K562 (cell line): ENCODE results near the gene SCFD1. TPM values are rescaled to one million over a fixed set of nuclear protein-coding genes. Genes with fewer than 3 reads are reported as not detected.

Experiments
- ELF1 ChIP-seq: fragments of 200-800 bp; sonication (Bioruptor generic); IDR thresholded peaks from 2 replicates; pipeline ENCODE4 v1.6.1; 2016; ENCODE audit warnings: missing genetic modification characterization, missing compliant biosample characterization
- GABPB1 ChIP-seq: sonication (generic); formaldehyde crosslinking; IDR thresholded peaks from 2 replicates; pipeline ENCODE4 v1.8.0; 2022; ENCODE audit warnings: mild to moderate bottlenecking, missing genetic modification reagents
- HNRNPLL ChIP-seq: fragments of 200-400 bp; formaldehyde crosslinking; IDR thresholded peaks from 2 replicates; pipeline ENCODE4 v1.6.1; 2017; ENCODE audit warnings: low read length, low read depth, mild to moderate bottlenecking; ENCODE audit not compliant: poor library complexity, severe bottlenecking
- KAT7 ChIP-seq: sonication (generic); formaldehyde crosslinking; IDR thresholded peaks from 2 replicates; pipeline ENCODE4 v1.8.0; 2022; ENCODE audit warnings: missing genetic modification reagents, mild to moderate bottlenecking, borderline replicate concordance
- KDM5B ChIP-seq: fragments of 200-600 bp; sonication (generic); IDR thresholded peaks from 2 replicates; pipeline ENCODE4 v1.6.1; 2012; ENCODE audit warnings: low read depth, mild to moderate bottlenecking, moderate library complexity, low read length, control low read depth, inconsistent platforms; ENCODE audit not compliant: insufficient replicate concordance
- MEIS2 ChIP-seq: fragments of 450-650 bp; IDR thresholded peaks from 2 replicates; pipeline ENCODE4 v1.6.1; 2014; ENCODE audit warnings: mild to moderate bottlenecking; ENCODE audit not compliant: partially characterized antibody
- MYBL2 ChIP-seq, 2 experiments: fragments of 450-650 bp in 1 of 2; sonication (generic) in 1 of 2; formaldehyde crosslinking in 1 of 2; IDR thresholded peaks; 2 replicates each; pipeline versions ENCODE4 v1.6.1 to v1.8.1; 2017 to 2022; ENCODE audit warnings: borderline replicate concordance in 1 of 2, inconsistent platforms in 1 of 2, low read depth in 1 of 2, mild to moderate bottlenecking in 1 of 2, missing genetic modification reagents in 1 of 2, moderate library complexity in 1 of 2
- NCOA2 ChIP-seq, 2 experiments: fragments of 450-650 bp; IDR thresholded peaks; 2 replicates each; pipeline ENCODE4 v1.6.1; 2018; ENCODE audit warnings: mild to moderate bottlenecking in 2 of 2, moderate library complexity in 1 of 2; ENCODE audit not compliant: partially characterized antibody in 2 of 2
- NR1H2 ChIP-seq: sonication (generic); formaldehyde crosslinking; IDR thresholded peaks from 2 replicates; pipeline ENCODE4 v1.4.0; 2020; ENCODE audit warnings: mild to moderate bottlenecking, missing genetic modification reagents
- TOE1 ChIP-seq, 2 experiments: fragments of 450-650 bp in 1 of 2; sonication (generic) in 1 of 2; formaldehyde crosslinking in 1 of 2; IDR thresholded peaks; 2 replicates each; pipeline versions ENCODE4 v1.7.1 to v1.8.0; 2016 to 2022; ENCODE audit warnings: borderline replicate concordance in 2 of 2, mild to moderate bottlenecking in 2 of 2, antibody characterized with exemption in 1 of 2, inconsistent platforms in 1 of 2, low read depth in 1 of 2, missing genetic modification reagents in 1 of 2, moderate library complexity in 1 of 2
- ZNF444 ChIP-seq: fragments of 250-450 bp; sonication (Bioruptor Pico); IDR thresholded peaks from 2 replicates; pipeline ENCODE4 v1.4.0; 2020; ENCODE audit warnings: mild to moderate bottlenecking, moderate library complexity
- ZNF561 ChIP-seq: fragments of 450-650 bp; formaldehyde crosslinking; conservative IDR thresholded peaks from 2 replicates; pipeline ENCODE4 v1.4.0; 2020; ENCODE audit warnings: mild to moderate bottlenecking, moderate library complexity
- ZNF766 ChIP-seq: fragments of 200-800 bp; sonication (Bioruptor generic); conservative IDR thresholded peaks from 2 replicates; pipeline ENCODE4 v1.6.1; 2016; ENCODE audit warnings: missing genetic modification characterization, missing compliant biosample characterization
- polyA plus RNA-seq, 8 experiments: library from polyadenylated mRNA; depleted of rRNA in 4 of 8; stranded (reverse) in 5 of 8; unstranded in 3 of 8; fragments of >200 nt; fragmentation: Nextera tagmentation in 2 of 8; fragmentation: Illumina TruSeq in 1 of 8; extraction: Ambion mirVana in 2 of 8; extraction: Trizol in 1 of 8; gene quantifications; 2 replicates each; pipeline versions ENCODE4 v1.2.1 to v1.2.3, GENCODE V29; 2011 to 2014; ENCODE audit warnings: inconsistent platforms in 1 of 8, missing spikeins in 1 of 8
- total RNA-seq, 7 experiments: library from RNA; depleted of rRNA in 6 of 7; stranded (reverse); fragments of >200 nt in 6 of 7; fragmentation: Illumina TruSeq in 2 of 7; extraction: Trizol in 2 of 7; gene quantifications; 2 replicates each; pipeline versions ENCODE4 v1.2.1 to v1.2.3, GENCODE V29; 2011 to 2021; ENCODE audit warnings: low replicate concordance in 1 of 7
- TF ChIP-seq, protein P1 (sequence below): IDR thresholded peaks from 3 replicates; pipeline ENCODE4 v1.6.1; 2011; ENCODE audit warnings: borderline replicate concordance, mild to moderate bottlenecking, moderate library complexity; ENCODE audit not compliant: insufficient read length; ENCODE audit errors: extremely low read depth
- TF ChIP-seq, protein P2 (sequence below): sonication (generic); formaldehyde crosslinking; IDR thresholded peaks from 2 replicates; pipeline ENCODE4 v1.8.0; 2022; ENCODE audit warnings: missing genetic modification reagents, mild to moderate bottlenecking, moderate library complexity, borderline replicate concordance
- TF ChIP-seq, protein P3 (sequence below): fragments of 250-450 bp; sonication (Bioruptor Pico); IDR thresholded peaks from 2 replicates; pipeline ENCODE4 v1.5.0; 2022; ENCODE audit warnings: mild to moderate bottlenecking
- TF ChIP-seq, protein P4 (sequence below): sonication (generic); formaldehyde crosslinking; IDR thresholded peaks from 2 replicates; pipeline ENCODE4 v1.5.0; 2020; ENCODE audit warnings: missing genetic modification reagents

SCFD1 gene
- total and polyA plus RNA-seq, 9 of the 15 experiments (the other 6 are each of a cell fraction or from before 2014, with no cell fraction given) = 48.9 to 112 (median 75.2) TPM

DNA sequence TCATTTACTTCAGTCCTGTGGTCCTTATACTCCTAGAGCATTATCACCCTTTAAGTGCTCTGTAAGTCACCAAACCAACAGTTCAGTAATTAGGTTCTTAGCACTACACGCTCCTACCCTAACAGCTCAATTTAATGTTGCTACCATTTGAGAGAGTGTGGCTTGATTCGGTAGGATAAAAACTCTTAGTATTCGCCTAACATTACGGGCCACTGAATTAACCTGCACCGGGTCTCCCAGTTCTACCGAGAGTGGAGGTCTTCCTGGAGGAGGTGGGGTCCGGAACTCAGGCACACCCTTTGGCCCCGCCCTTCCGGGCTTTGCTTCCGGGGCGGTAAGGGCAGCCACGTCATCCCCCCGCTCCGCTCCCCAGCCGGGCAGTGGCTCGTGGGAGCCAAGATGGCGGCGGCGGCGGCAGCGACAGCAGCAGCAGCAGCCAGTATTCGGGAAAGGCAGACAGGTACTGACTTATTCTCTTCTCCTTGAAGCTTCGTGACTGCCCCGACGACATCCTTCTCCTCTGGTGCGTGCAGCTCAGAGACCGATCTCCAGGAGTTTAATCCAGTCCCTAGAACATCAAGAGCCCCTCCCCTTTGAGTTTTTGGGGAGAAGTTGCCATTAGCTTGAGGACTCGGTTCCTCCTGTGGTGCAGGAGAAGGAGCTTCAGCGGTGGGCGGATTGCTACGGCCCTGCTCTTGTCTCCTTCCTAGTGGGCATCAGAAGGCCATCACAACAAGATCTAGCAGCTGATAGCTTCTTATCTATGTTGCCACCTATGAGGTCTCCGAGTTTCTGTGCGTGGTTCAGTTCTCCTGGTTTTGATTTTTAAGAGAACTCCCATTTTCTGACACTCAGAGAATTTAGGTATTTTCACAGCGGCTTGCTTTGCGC lies at the start of gene SCFD1 (continued):
- peak; percentile 45; the same call in 1 of the 2 replicates for TF ChIP-seq TOE1 (IDR thresholded peaks at IDR 0.05; ENCODE audit: borderline replicate concordance)
- no peak for TF ChIP-seq TOE1 (CRISPR knock-in tag; IDR thresholded peaks at IDR 0.05; ENCODE audit: borderline replicate concordance, low read depth)
- no peak for TF ChIP-seq MYBL2 (IDR thresholded peaks at IDR 0.05; ENCODE audit: low read depth)
- no peak for TF ChIP-seq MYBL2 (CRISPR knock-in tag; IDR thresholded peaks at IDR 0.05; ENCODE audit: borderline replicate concordance)
- peak; percentile 89 for TF ChIP-seq ELF1 (tag)
- no peak for TF ChIP-seq MEIS2
- no peak; the same call in 1 of the 2 replicates for TF ChIP-seq ZNF766 (CRISPR knock-in tag)
- TF ChIP-seq, protein P1, sequence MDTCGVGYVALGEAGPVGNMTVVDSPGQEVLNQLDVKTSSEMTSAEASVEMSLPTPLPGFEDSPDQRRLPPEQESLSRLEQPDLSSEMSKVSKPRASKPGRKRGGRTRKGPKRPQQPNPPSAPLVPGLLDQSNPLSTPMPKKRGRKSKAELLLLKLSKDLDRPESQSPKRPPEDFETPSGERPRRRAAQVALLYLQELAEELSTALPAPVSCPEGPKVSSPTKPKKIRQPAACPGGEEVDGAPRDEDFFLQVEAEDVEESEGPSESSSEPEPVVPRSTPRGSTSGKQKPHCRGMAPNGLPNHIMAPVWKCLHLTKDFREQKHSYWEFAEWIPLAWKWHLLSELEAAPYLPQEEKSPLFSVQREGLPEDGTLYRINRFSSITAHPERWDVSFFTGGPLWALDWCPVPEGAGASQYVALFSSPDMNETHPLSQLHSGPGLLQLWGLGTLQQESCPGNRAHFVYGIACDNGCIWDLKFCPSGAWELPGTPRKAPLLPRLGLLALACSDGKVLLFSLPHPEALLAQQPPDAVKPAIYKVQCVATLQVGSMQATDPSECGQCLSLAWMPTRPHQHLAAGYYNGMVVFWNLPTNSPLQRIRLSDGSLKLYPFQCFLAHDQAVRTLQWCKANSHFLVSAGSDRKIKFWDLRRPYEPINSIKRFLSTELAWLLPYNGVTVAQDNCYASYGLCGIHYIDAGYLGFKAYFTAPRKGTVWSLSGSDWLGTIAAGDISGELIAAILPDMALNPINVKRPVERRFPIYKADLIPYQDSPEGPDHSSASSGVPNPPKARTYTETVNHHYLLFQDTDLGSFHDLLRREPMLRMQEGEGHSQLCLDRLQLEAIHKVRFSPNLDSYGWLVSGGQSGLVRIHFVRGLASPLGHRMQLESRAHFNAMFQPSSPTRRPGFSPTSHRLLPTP = peak; percentile 60
- no peak for TF ChIP-seq NR1H2
- 0 out of 2 replicates have a peak, but pooled peaks have one; percentile 48 for TF ChIP-seq KAT7 (CRISPR knock-in tag)
- TF ChIP-seq KDM5B = peak; percentile 93
- TF ChIP-seq, protein P2, sequence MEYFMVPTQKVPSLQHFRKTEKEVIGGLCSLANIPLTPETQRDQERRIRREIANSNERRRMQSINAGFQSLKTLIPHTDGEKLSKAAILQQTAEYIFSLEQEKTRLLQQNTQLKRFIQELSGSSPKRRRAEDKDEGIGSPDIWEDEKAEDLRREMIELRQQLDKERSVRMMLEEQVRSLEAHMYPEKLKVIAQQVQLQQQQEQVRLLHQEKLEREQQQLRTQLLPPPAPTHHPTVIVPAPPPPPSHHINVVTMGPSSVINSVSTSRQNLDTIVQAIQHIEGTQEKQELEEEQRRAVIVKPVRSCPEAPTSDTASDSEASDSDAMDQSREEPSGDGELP (CRISPR knock-in tag) = peak; percentile 85
- no peak for TF ChIP-seq HNRNPLL
- no peak for TF ChIP-seq NCOA2 (IDR thresholded peaks at IDR 0.05; ENCODE audit: partially characterized antibody in 2 of 2)
- TF ChIP-seq, protein P3, sequence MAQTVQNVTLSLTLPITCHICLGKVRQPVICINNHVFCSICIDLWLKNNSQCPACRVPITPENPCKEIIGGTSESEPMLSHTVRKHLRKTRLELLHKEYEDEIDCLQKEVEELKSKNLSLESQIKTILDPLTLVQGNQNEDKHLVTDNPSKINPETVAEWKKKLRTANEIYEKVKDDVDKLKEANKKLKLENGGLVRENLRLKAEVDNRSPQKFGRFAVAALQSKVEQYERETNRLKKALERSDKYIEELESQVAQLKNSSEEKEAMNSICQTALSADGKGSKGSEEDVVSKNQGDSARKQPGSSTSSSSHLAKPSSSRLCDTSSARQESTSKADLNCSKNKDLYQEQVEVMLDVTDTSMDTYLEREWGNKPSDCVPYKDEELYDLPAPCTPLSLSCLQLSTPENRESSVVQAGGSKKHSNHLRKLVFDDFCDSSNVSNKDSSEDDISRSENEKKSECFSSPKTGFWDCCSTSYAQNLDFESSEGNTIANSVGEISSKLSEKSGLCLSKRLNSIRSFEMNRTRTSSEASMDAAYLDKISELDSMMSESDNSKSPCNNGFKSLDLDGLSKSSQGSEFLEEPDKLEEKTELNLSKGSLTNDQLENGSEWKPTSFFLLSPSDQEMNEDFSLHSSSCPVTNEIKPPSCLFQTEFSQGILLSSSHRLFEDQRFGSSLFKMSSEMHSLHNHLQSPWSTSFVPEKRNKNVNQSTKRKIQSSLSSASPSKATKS (CRISPR knock-in tag) = no peak
- TF ChIP-seq GABPB1 = peak; percentile 90
- TF ChIP-seq, protein P4, sequence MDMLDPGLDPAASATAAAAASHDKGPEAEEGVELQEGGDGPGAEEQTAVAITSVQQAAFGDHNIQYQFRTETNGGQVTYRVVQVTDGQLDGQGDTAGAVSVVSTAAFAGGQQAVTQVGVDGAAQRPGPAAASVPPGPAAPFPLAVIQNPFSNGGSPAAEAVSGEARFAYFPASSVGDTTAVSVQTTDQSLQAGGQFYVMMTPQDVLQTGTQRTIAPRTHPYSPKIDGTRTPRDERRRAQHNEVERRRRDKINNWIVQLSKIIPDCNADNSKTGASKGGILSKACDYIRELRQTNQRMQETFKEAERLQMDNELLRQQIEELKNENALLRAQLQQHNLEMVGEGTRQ (CRISPR knock-in tag) = no peak
- no peak for TF ChIP-seq ZNF444 (CRISPR knock-in tag)
- TF ChIP-seq ZNF561 = no peak
